ENCODE data around the gene NFKBIA.
"Not testable (repeated sequence)": the region's sequence is repeated elsewhere in the genome, so short reads cannot be mapped to it uniquely, and the experiment has no call there.

Gene NFKBIA

GRCh38 chr14:35366521-35366976 is 38.0 kb downstream of the NFKBIA start:
- DNase-seq: no peak

GRCh38 chr14:35366056-35366451 is 38.5 kb downstream of the NFKBIA start:
- DNase-seq: no peak

- peak; percentile 66 for DNase-seq
Measured at GRCh38 chr14:35365130-35366055, 39.2 kb downstream of the NFKBIA start.

GRCh38 chr14:35362911-35363374 is 41.6 kb downstream of the NFKBIA start:
- no peak for DNase-seq

GRCh38 chr14:35362450-35362849 is 42.1 kb downstream of the NFKBIA start:
- no peak for DNase-seq

GRCh38 chr14:35361141-35361480 is 43.4 kb downstream of the NFKBIA start:
- DNase-seq: no peak

GRCh38 chr14:35359655-35360054 is 44.9 kb downstream of the NFKBIA start:
- DNase-seq: not testable (repeated sequence)

GRCh38 chr14:35355981-35356841 is 48.3 kb downstream of the NFKBIA start:
- DNase-seq: no peak

- DNase-seq: not testable (repeated sequence)
Measured at GRCh38 chr14:35355235-35355634, 49.3 kb downstream of the NFKBIA start.

GRCh38 chr14:35353409-35354172 is 51.0 kb downstream of the NFKBIA start:
- DNase-seq: no peak

GRCh38 chr14:35352274-35353233 is 52.0 kb downstream of the NFKBIA start:
- DNase-seq: no peak

GRCh38 chr14:35351897-35352273 is 52.7 kb downstream of the NFKBIA start:
- DNase-seq: no peak
